ENCODE results near the gene SPC24.

- TF ChIP-seq CTCF (IDR thresholded peaks at IDR 0.05): no peak
- no peak for TF ChIP-seq POLR2A (IDR thresholded peaks at IDR 0.05)
Observed at GRCh38 chr19:11115042-11115441, 40.5 kb downstream of the SPC24 start.
